Measurements from ENCODE around the gene SLC25A52. TPM values are rescaled to one million over a fixed set of nuclear protein-coding genes. Genes with fewer than 3 reads are reported as not detected.
A peak's percentile ranks its signal among the peaks of the same experiment; 100 is the strongest.
"Not testable (repeated sequence)": the region's sequence is repeated elsewhere in the genome, so short reads cannot be mapped to it uniquely, and the experiment has no call there.

Gene SLC25A52
- total RNA-seq, 1 experiment from 2014 or later: not detected

- peak; percentile 46 for ATAC-seq
- CTCF ChIA-PET: interaction anchor here (1.0 to 2.0 kb wide), 3 partner anchors 9 to 246 kb away, joined by 3 to 14 read pairs (median 3); no protein-coding TSS in a partner anchor
- peaks cover 7% of the 10 kb centered on the region for H3K9me3 Mint-ChIP-seq
Observed at GRCh38 chr18:31731628-31732027, 29.1 kb downstream of the SLC25A52 start.

GRCh38 chr18:31729196-31729595 lies 31.5 kb downstream of the SLC25A52 start:
- H3K9me3 Mint-ChIP-seq; H3K4me3 Mint-ChIP-seq; DNase-seq (ENCODE audit: low spot score); H3K27ac Mint-ChIP-seq; H3K36me3 Mint-ChIP-seq; POLR2A ChIA-PET; CTCF ChIA-PET; H3K27me3 Mint-ChIP-seq (ENCODE audit: low read depth); ATAC-seq: not testable (repeated sequence)
- peaks cover 14% of the 10 kb centered on the region for H3K4me1 Mint-ChIP-seq

More at GRCh38 chr18:31731628-31732027, 29.1 kb downstream of the SLC25A52 start:
- Mint-ChIP-seq H3K4me1 (peaks cover 12% of the 10 kb centered on the region), H3K27me3 (ENCODE audit: low read depth) (no peaks in the 10 kb centered on the region), H3K36me3 (no peaks in the 10 kb centered on the region), H3K27ac (peak overlapping the region; percentile 13; the same call in 1 of the 2 replicates), H3K4me3 (no peak overlapping the region)
- no peak for DNase-seq (ENCODE audit: low spot score)
- POLR2A ChIA-PET: no interaction called here
- TF ChIP-seq CTCF (IDR thresholded peaks at IDR 0.05): no peak

GRCh38 chr18:31723990-31724711 lies 36.5 kb downstream of the SLC25A52 start:
- POLR2A ChIA-PET: no interaction called here

GRCh38 chr18:31723639-31723989 lies 37.1 kb downstream of the SLC25A52 start:
- ChIA-PET POLR2A (no interaction called here), CTCF (interaction anchor here (1.2 to 5.0 kb wide), 9 partner anchors 7 to 253 kb away, joined by 3 to 35 read pairs (median 7); partner anchors contain the start of gene TRAPPC8)
- Mint-ChIP-seq H3K36me3 (peaks cover 16% of the 10 kb centered on the region), H3K27ac (no peak overlapping the region), H3K4me1 (peaks cover 9% of the 10 kb centered on the region), H3K9me3 (peaks cover 20% of the 10 kb centered on the region), H3K27me3 (ENCODE audit: low read depth) (peaks cover 6% of the 10 kb centered on the region), H3K4me3 (no peak overlapping the region)
- ATAC-seq (no peak), DNase-seq (ENCODE audit: low spot score) (no peak)
- TF ChIP-seq ZNF671 (CRISPR knock-in tag; IDR thresholded peaks at IDR 0.05) (no peak), PRRX2 (CRISPR knock-in tag; IDR thresholded peaks at IDR 0.05) (no peak), MXD4 (CRISPR knock-in tag; IDR thresholded peaks at IDR 0.05; ENCODE audit: borderline replicate concordance) (no peak), PRDM15 (CRISPR knock-in tag; IDR thresholded peaks at IDR 0.05) (no peak), AR (CRISPR knock-in tag; IDR thresholded peaks at IDR 0.05) (no peak), SMAD4 (CRISPR knock-in tag; IDR thresholded peaks at IDR 0.05) (no peak)

More at GRCh38 chr18:31723990-31724711, 36.5 kb downstream of the SLC25A52 start:
- Mint-ChIP-seq H3K4me3 (no peak overlapping the region), H3K36me3 (peaks cover 11% of the 10 kb centered on the region), H3K9me3 (peaks cover 16% of the 10 kb centered on the region), H3K27me3 (ENCODE audit: low read depth) (peaks cover 2% of the 10 kb centered on the region), H3K4me1 (peaks cover 9% of the 10 kb centered on the region), H3K27ac (no peak overlapping the region)
- 0 out of 2 replicates have a peak, but pooled peaks have one; percentile 7 for ATAC-seq
- CTCF ChIA-PET: interaction anchor here (0.9 to 5.0 kb wide), 7 partner anchors 12 to 253 kb away, joined by 3 to 35 read pairs (median 6); no protein-coding TSS in a partner anchor
- TF ChIP-seq USF2 (CRISPR knock-in tag; IDR thresholded peaks at IDR 0.05) (no peak), TEAD1 (CRISPR knock-in tag; IDR thresholded peaks at IDR 0.05) (no peak), ETV6 (CRISPR knock-in tag; IDR thresholded peaks at IDR 0.05) (no peak), NFE2L1 (CRISPR knock-in tag; IDR thresholded peaks at IDR 0.05) (no peak), E2F1 (CRISPR knock-in tag; IDR thresholded peaks at IDR 0.05) (no peak)
- DNase-seq (ENCODE audit: low spot score): no peak

Measured in WTC11 (cell line).